Stimulated activated CD8-positive, alpha-beta memory T cell treated with anti-CD3 and anti-CD28 coated beads, Interleukin-15, amount 100 ng/mL, for 4 hours (primary cell): ENCODE measurements around the gene C1QBP.
"Not testable (repeated sequence)": the region's sequence is repeated elsewhere in the genome, so short reads cannot be mapped to it uniquely, and the experiment has no call there.

Source experiments
- DNase-seq, 2 donors: peaks; one replicate each; pipeline ENCODE4 v3.0.0-alpha.2; 2020; ENCODE audit warnings: low read depth in 2 of 2

Gene C1QBP, protein sequence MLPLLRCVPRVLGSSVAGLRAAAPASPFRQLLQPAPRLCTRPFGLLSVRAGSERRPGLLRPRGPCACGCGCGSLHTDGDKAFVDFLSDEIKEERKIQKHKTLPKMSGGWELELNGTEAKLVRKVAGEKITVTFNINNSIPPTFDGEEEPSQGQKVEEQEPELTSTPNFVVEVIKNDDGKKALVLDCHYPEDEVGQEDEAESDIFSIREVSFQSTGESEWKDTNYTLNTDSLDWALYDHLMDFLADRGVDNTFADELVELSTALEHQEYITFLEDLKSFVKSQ

DNA sequence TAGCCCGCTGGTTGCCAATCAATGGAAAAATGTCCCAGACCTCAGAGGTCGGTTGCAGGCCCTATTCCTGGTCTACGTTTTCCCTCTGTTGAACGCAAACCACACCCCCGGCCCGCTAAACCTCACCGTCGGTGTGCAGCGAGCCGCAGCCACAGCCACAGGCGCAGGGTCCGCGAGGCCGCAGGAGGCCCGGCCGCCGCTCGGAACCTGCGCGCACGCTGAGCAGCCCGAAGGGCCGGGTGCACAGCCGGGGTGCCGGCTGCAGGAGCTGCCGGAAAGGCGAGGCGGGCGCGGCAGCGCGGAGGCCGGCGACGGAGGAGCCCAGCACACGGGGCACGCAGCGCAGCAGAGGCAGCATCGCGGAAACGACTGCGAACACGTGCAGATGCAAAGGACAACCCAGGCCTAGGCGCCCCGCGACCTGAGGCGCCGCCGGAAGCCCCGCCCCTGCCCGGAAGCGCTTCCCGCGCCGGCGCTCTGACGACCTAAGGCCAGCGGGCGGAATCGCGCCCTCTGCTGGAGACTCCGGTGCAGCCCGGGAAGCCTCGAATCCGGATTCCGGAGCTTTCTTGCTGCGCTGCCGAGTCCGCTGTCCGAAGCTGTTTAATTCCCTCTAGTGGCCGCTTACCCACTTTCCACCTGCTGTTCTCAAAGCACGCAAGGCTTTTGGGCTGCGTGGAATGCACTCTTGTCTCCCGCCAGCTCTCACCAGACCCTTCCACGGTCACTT, at the start of gene C1QBP:
TSS of gene C1QBP (minus strand) at position 440 of the 730 bp plus-strand sequence. CDS start at position 358, 82 bp downstream.
- DNase-seq, result peak; percentile 77 to 79

DNA sequence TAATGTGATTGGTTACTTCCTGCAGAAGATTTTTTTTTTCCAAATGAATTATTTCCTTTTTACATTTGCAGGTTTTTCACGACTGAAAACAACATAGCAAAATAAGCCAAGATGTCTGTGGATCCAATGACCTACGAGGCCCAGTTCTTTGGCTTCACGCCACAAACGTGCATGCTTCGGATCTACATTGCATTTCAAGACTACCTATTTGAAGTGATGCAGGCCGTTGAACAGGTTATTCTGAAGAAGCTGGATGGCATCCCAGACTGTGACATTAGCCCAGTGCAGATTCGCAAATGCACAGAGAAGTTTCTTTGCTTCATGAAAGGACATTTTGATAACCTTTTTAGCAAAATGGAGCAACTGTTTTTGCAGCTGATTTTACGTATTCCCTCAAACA, 49.8 kb upstream of the C1QBP start:
- DNase-seq, result no peak

DNA sequence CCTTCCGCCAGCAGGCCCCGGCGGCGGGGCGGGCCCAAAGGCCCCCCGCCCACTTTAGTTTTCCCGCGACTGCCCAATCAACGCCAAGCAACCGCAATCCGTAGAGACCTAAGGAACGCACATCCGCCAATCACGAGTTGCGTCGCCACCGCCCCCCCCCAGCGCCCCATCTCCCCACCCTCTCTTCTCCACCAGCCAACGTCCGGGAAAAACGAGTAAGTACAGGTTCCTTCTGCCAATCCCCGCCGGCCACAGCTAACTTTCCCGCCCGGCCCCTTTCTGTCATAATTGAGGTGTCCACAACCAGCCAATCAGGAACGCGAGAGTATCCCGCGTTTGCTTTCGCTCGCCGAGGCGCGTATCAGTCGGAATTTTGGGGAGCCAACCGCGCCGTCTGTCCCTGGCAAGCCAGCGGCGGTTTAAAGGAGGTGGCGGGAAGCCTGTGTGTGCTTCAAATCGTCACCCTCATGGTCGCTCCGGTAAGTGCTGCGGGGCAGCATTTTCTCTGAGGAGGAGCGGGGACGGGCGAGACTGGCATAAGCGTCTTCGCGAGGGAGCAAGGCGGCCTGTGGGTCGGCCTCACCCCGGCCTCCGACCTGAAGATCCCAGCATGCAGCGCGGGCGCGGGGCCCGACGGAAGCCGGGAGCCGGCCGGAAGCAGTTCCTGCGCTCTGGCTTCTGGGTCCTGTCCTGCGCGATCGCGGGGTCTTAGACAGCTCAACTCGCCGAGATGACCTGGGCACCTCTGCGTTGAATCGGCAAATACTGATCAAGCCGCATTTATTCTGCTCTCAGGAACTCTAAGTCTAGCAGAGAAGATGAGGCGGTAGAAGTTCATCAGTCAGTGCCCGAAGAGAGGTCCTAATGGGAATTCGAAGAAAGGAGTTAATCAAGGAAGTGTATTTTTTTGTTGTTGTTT, 47.5 kb upstream of the C1QBP start, which contains the start of gene MIS12:
TSS of gene MIS12 (plus strand) at position 361 of the 919 bp plus-strand sequence. CDS start 2,297 bp downstream, outside the sequence.
- peak; percentile 92 to 97 for DNase-seq

DNA sequence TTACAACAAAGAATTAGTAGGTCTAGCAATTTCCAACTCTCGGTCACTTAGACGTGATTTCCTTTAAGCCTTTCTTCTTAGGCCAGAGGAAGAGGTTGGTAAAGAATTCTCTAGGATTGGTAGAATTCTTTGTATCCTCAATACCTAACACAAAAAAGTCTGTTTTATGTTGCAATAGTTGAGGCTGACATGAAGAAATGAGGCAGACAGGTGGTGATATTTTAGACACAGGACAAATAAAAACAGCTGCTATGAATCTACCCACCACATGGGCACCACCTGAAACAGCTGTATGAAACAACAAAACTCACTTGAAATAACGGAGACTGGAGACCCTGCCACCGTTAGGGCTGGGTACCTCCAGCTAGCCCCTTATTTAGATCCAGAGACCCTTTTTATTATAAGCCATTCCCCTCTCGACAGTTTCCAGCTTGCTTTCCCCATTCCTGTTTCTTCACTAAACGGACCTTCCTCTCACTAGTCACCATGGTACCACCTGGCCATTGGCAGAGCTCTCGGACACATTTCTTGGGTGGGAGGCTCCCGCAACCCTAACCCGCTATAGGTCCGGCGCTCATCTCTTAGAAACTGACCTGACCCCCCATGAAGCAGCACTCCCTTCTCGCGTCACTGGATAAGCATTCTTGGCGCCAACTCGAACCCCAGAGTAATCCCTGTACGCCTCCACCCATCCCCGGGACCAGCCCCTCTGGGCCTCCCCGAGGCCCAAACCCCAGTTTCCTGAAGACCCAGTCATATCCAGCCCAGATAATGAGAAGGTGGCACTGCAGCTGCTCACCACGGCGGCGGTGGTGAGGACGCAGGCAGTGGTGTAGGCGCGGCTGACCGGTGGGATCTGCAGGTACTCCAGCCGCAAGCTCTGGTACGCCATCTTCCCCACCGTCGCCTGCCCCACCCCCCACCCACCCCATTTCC, 46.6 kb upstream of the C1QBP start, which contains the start of gene DERL2:
TSS of gene DERL2 (minus strand) at position 909 of the 936 bp plus-strand sequence. CDS start at position 892, 17 bp downstream.
- DNase-seq, result no peak

DNA sequence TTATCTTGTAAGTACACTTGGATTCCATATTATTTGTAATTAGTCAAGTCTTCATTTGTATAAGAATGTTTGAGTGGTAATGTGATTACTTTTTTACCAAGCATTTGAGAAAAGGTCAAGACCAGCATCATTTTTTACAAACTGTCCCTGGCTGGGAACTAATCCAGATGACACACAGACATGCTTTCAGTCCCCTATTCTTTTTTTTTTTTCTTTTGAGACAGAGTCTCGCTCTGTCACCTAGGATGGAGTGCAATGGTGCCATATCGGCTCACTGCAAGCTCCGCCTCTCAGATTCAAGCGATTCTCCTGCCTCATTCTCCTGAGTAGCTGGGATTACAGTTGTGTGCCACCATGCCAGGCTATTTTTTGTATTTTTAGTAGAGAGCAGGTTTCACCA, 42.5 kb upstream of the C1QBP start:
- no peak for DNase-seq

DNA sequence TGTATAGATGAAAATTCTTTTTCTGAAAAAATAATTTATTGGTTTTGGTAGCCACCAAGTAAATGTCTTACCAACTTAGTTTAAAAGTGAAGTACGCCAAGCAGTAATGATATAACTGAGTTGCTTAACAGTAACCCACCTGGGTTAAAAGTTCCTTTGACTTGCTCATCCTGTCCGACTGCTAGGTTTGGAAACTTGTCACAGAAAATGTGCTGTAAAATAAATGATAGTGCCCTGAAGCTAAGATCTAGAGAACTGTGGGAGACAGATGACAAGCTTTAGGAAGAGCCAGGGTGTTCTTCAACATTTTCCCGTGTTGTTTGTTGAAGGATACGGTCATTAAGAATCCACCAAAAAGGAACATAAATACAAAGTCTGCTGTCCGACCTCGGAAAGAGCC, 42.0 kb upstream of the C1QBP start:
- DNase-seq, result no peak

DNA sequence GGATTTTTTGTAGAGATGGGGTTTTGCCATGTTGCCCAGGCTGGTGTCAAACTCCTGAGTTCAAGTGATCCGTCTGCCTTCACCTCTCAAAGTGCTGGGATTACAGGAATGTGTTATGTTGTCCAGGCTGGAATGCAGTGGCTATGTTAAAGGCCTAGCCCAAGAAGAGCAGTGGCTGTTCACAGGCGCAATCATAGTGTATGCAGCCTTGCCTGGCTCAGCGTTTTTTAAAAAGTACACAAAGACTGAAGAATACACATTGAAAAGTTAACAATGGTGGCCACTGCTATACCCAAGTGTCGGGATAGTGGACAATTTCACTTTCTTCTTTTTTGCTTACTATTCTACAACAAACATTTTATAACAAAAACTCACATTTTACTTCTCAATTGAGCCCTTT, 40.0 kb upstream of the C1QBP start:
- DNase-seq, result no peak

DNA sequence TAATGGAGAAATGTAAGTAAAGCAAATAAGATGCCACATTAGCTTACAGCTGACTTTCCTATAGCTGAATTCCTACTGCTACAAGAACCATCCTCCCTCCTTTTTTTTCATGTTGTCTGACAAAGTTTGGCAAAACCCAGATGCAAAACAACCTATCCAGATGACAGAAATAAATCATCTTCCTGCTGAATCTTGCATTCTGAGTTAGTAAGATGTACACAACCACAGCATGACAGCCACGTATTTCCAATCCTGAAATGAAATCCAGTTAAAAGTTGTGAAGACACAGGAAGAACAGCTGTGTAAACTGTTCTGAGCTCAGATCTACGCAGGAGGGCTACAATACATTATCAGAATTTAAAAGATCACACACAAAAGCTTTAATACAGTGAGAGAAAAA, 35.0 kb upstream of the C1QBP start:
- no peak for DNase-seq

DNA sequence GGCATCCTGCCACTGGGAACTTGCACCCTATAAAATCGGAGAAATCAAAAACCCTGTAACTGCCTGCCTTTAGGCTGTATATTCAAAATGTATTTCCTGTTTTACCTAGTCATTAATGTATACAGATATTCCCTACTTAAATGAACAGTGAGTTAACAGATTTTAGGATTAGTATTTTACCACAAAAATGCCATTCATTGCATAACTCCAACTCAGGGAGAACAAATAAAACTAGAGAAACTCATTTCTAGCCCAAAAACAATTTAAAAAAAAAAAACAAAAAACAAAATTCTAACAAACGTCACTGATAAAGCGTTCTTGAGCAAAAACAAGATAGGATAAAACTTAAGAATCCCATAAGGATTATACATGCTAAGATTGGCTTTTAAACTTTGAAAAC, 33.6 kb upstream of the C1QBP start:
- no peak for DNase-seq

DNA sequence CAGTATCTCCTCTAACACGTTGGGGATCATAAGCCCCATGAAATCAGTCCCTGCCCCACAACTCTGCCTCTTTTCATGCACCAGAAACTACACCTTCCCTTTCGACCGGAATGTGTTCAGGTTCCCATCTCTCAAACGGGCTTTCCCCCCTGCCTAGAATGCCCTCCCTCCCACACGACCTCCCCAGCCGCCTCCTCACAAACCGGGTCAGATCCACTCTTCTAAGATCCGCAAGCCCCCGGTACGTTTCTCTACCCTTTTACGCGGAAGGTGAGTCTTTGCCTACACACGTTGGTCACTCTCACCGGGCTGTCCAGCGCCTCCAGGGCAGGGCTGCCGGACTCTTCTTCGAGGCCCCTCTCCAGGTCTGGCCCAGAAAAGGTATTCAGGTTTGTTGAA, 29.1 kb upstream of the C1QBP start:
- DNase-seq, result no peak

DNA sequence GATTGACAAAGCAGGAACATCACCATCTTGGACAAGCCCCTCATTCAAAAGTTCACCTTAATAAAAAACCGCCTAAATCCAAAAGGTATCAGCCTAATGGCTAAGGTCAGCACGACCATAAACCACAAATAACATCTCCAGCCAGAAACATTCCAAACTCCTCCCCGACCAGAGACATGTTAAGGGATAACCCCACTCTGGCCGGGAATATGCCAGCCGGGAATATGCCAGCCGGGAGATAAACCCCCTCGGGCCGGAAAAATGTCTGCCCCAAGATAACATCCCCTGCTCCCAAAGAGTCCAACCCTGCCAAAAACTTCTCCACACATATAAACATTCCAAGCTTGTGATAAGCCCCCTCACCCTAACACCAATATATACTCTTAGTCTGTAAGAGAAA, 28.5 kb upstream of the C1QBP start:
- DNase-seq, result no peak

DNA sequence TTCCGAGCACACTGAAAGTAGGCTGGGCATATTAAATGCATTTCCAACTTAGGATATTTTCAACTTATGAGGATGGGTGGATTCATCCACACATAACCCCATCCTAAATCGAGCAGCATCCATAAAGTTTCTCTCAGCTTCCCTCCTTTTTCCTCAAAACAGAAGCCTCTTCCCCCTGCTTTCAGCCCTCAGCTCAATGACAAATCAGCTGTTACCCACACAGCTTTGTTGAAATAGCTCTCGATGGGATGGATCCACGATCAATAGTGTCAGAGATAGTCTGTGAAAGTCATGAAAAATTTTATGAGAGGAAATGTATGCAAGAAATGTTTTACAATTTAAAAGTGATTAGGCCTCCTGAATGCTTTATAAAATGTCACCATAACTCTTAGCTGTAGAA, 27.3 kb upstream of the C1QBP start:
- DNase-seq, result no peak

DNA sequence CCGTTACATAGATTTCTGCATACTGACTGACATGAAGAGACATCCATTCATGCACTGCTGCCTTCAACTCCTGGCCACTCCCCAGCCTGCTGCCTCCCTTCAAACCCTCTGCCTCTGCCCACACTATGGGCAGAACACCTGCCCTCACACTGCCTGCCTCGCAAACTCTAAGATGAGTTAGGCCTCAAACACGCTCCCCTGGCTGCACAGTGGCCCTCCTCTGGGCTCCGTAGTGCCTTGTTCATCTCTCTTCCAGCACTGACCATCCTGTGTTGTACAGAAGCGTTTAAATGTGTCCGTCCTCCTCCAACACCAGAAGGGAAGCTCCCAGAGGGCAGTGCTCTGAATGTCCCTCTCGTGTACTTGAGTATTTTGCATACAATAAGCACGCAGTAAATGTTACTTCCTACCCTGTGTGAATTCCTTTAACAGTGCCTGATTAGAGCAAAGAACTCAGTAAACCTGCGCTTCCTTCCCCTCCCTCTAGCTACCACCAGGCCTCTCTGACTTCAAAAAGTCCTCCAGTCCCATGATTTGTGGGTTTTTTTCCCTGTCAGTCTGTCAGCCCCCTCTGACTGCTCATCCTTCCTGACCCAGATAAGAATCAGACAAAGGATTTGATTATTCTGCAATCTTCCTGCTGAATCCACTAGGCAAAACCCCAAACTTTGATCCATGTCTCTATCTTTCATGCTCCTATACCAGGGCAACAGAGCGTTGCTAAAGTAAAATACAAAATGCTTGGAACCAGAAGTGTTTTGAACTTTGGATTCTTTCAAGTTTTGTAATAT, 26.0 kb upstream of the C1QBP start:
- no peak for DNase-seq

DNA sequence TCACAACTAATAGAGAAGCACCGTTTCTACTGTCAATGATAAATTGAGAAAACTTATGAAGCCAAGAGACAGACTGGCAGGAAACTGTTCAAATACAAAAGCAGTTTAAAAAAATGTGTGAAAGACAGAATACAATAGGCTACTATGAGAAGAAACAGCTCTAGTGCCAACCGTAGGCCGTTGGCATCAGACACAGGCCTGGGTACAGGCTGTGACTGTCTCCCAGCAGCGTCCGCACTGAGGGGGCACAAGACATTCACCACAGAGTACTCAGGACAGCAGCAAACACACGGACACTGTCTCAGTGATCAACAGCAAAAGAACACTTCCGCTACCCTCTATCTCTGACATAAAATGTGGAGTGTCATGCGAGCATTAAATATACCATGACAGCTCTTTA, 7.8 kb upstream of the C1QBP start:
- no peak for DNase-seq

DNA sequence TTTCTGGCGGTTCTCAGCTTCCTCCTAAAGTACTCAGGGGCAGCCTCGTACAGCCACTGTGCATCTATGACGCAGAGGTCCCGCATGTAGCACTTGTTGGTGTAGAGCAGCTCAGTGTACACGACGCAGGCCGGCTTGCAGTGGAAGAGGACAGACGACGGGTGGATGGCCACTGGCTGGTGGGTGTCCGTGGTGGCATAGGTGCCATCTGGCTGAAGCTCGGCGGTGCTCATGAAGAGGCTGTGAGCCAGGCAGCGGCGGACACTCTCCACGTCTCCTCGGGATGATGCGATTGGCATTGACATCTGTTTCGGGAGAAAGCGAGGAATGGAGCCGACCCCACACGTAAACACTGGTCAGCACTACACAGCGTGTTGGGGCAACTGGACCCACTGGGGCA, 5.3 kb upstream of the C1QBP start:
- DNase-seq, result no peak

DNA sequence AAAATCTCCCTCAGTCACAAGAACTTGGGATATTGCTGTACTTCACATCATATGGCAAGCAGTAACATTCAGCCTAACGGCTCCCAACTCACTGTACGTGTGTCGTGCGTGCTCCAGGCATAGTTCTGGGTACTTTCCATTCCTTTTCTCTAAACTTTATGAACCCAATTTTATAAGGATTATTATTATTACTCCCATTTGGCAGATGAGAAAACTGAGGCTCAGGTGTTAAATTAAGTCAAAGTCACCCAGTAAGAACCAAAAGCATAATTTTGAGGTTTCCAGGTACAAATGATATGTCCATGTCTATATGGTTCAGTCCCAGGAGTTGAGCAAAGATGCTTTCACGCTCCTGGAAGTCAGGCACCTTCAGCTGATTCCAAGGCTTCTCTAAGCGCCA, 4.8 kb upstream of the C1QBP start:
- no peak for DNase-seq

DNA sequence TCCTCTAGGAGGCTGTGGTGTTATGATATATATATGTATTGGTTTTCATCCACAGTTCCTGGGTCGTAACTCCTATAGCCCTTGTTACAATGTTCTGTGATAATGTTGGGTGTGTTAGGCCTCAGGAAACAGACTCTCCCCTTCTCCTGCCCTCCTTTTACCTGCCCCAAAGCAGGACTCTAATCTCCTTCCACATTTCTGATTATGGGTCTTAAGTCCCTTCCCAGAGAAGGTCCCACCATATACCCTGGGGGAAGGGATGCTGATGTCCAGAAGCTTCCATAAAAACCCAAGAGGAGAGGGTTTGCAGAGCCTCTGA, 450 bp upstream of the C1QBP start:
- DNase-seq, result no peak

DNA sequence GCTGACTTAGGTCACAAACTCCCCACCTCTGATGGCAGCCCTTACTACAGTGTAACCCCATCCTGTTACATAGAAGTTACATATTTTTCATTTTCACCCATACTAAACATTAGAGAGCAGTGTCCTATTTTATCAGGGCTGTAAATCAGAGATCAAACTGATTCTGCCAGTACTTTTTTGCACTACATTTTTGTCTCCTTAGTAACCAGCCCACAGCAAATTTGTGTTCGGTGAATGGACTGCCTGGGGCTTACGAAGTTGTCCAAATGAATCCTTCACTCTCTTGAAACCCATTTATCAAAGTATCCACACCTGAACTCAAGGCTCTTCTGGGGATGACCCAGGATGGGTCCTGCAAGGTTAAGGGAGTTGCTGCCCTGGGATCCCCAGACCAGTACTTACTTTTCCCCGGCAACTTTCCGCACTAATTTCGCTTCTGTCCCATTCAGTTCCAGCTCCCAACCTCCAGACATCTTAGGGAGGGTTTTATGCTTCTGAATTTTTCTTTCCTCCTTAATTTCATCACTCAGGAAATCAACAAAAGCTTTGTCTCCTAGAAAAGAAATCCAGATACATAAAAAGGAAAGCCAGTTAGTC, 1.1 kb downstream of the C1QBP start:
- no peak for DNase-seq

DNA sequence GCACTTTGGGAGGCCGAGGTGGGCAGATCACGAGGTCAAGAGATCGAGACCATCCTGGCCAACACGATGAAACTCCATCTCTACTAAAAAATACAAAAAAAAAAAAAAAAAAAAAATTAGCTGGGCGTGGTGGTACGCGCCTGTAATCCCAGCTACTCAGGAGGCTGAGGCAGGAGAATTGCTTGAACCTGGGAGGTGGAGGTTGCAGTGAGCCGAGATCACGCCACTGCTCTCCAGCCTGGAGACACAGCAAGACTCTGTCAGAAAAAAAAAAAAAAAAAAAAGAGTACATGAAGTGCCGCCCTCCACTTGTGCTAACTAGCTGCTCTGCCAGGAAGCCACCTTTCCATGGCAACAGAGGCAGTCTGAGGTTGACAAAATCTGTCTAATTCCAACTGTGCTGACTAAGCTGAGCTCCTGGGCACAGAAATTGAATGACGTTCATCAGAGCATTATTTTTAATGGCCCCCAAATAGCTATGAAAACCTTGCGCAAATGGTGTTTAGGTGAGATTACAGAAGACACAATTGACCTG, 3.1 kb downstream of the C1QBP start:
- not testable (repeated sequence) for DNase-seq

DNA sequence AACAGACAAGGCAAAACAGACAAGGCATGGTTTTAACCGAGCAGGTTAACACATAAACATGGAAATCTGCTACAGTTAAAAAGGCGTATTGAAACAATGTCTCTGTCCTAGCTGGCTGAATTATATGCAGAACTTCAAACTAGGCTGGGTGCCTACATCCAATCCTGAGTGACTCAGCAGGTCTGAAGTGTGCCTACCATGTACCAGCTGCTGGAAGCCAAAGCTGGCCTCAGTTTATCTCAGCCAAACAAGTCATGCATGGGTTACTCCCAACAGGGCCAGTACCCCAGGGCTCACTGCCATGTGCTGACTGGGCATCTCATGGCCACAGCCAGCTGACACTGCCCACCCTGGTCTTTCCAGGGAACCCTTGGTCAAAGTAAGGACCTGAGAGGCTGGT, 4.0 kb downstream of the C1QBP start:
- DNase-seq, result no peak
